Measurements from ENCODE around the gene MRPL40. TPM values are rescaled to one million over a fixed set of nuclear protein-coding genes. Genes with fewer than 3 reads are reported as not detected.

Gene MRPL40
- total and polyA plus RNA-seq, 2 experiments from 2014 or later = 15.5 to 53.5 TPM

DNA sequence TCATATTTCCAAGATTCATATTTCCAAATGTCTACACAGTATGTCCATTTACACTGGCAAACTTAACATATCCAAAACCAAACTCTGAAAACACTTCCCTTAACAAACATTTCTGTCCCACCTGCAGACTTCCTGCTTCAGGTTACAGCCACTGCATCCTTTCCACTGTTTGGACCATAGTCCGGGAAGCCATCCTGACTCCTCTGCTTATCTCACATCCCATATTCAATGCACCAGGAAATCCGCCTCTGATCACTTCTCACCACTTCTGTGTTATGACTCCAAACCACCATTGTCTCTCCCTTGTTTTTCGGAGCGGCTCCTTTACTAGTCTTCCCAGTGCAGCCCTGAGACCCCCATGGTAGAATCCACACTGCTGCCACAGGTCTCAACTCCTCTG lies 30.9 kb upstream of the MRPL40 start:
- Histone ChIP-seq H3K4me3 (no peak overlapping the region), H2AFZ (no peak overlapping the region), H3K4me2 (no peak overlapping the region), H3K36me3 (ENCODE audit: insufficient read depth) (peaks cover 18% of the 10 kb centered on the region), H3K4me1 (ENCODE audit: insufficient read depth) (no peaks in the 10 kb centered on the region), H3K27ac (ENCODE audit: low read depth) (no peak overlapping the region), H3K27me3 (ENCODE audit: insufficient read depth) (no peaks in the 10 kb centered on the region), H4K20me1 (replicated peaks; ENCODE audit: insufficient read depth) (peaks cover 13% of the 10 kb centered on the region), H3K79me2 (replicated peaks; ENCODE audit: insufficient read depth) (peaks cover 3% of the 10 kb centered on the region; the same call in 1 of the 2 replicates), H3F3A (replicated peaks; ENCODE audit: low read depth) (no peaks in the 10 kb centered on the region), H3K9me2 (ENCODE audit: insufficient read depth) (no peaks in the 10 kb centered on the region)
- Mint-ChIP-seq H3K36me3 (ENCODE audit: low read depth) (peaks cover 59% of the 10 kb centered on the region), H3K9me3 (no peaks in the 10 kb centered on the region), H3K4me1 (no peaks in the 10 kb centered on the region), H3K27me3 (ENCODE audit: insufficient read depth, low read depth, poor library complexity) (peaks cover 12% of the 10 kb centered on the region), H3K4me3 (no peak overlapping the region), H3K27ac (no peak overlapping the region)
- DNase-seq (ENCODE audit: low spot score) (no peak), ATAC-seq (no peak)
- TF ChIP-seq EZH2 (IDR thresholded peaks at IDR 0.05; ENCODE audit: low read depth, unreplicated experiment) (no peak), ZNF331 (CRISPR knock-in tag; IDR thresholded peaks at IDR 0.05; ENCODE audit: low read depth) (no peak), ZNF114 (CRISPR knock-in tag; IDR thresholded peaks at IDR 0.05) (no peak)
- TF ChIP-seq, protein P1, sequence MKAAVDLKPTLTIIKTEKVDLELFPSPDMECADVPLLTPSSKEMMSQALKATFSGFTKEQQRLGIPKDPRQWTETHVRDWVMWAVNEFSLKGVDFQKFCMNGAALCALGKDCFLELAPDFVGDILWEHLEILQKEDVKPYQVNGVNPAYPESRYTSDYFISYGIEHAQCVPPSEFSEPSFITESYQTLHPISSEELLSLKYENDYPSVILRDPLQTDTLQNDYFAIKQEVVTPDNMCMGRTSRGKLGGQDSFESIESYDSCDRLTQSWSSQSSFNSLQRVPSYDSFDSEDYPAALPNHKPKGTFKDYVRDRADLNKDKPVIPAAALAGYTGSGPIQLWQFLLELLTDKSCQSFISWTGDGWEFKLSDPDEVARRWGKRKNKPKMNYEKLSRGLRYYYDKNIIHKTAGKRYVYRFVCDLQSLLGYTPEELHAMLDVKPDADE (IDR thresholded peaks at IDR 0.05) = no peak
- TF ChIP-seq, protein P2, sequence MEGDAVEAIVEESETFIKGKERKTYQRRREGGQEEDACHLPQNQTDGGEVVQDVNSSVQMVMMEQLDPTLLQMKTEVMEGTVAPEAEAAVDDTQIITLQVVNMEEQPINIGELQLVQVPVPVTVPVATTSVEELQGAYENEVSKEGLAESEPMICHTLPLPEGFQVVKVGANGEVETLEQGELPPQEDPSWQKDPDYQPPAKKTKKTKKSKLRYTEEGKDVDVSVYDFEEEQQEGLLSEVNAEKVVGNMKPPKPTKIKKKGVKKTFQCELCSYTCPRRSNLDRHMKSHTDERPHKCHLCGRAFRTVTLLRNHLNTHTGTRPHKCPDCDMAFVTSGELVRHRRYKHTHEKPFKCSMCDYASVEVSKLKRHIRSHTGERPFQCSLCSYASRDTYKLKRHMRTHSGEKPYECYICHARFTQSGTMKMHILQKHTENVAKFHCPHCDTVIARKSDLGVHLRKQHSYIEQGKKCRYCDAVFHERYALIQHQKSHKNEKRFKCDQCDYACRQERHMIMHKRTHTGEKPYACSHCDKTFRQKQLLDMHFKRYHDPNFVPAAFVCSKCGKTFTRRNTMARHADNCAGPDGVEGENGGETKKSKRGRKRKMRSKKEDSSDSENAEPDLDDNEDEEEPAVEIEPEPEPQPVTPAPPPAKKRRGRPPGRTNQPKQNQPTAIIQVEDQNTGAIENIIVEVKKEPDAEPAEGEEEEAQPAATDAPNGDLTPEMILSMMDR (conservative IDR thresholded peaks at IDR 0.05; ENCODE audit: low read depth in 2 of 2) = no peak

DNA sequence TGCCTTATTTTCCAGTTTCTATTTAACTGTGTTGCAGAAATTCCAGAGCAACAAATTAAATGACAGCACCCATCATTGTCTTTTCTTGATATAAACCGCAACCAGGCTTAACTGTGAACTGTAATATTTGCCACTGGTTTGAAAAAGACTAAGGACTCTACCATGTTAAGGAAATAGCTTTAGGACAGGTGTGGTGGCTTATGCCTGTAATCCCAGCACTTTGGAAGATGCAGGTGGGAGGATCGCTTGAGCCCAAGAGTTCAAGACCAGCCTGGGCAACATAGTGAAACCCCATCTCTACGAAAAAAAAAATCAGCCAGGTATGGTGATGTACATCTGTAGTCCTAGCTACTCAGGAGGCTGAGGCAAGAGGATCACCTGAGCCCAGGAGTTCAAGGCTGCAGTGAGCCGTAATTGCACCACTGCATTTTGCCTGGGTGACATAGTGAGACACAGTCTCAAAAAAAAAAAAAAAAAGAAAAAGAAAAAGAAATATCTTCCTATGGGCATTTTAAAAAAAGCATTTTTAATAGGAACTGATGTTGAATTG lies 29.6 kb upstream of the MRPL40 start:
- no peak for DNase-seq (ENCODE audit: low spot score)
- H3K4me2 ChIP-seq = no peak overlapping the region
- Mint-ChIP-seq H3K27ac (no peak overlapping the region), H3K4me1 (no peaks in the 10 kb centered on the region), H3K27me3 (ENCODE audit: insufficient read depth, low read depth, poor library complexity) (peaks cover 13% of the 10 kb centered on the region), H3K36me3 (ENCODE audit: low read depth) (peaks cover 60% of the 10 kb centered on the region), H3K9me3 (no peaks in the 10 kb centered on the region), H3K4me3 (no peak overlapping the region)
- TF ChIP-seq NANOG (IDR thresholded peaks at IDR 0.05; ENCODE audit: borderline replicate concordance) (no peak), ZNF114 (CRISPR knock-in tag; IDR thresholded peaks at IDR 0.05) (no peak)
- no peaks in the 10 kb centered on the region for H3K4me1 ChIP-seq (ENCODE audit: insufficient read depth)
- H3K36me3 ChIP-seq (ENCODE audit: insufficient read depth) = peaks cover 25% of the 10 kb centered on the region
- no peaks in the 10 kb centered on the region for H3F3A ChIP-seq (replicated peaks; ENCODE audit: low read depth)
- H3K79me2 ChIP-seq (replicated peaks; ENCODE audit: insufficient read depth) = peaks cover 3% of the 10 kb centered on the region; the same call in 1 of the 2 replicates
- no peak overlapping the region for H2AFZ ChIP-seq
- H3K9me2 ChIP-seq (ENCODE audit: insufficient read depth) = no peaks in the 10 kb centered on the region
- H4K20me1 ChIP-seq (replicated peaks; ENCODE audit: insufficient read depth) = peaks cover 14% of the 10 kb centered on the region
- H3K27ac ChIP-seq (ENCODE audit: low read depth) = no peak overlapping the region
- no peak for ATAC-seq
- no peaks in the 10 kb centered on the region for H3K27me3 ChIP-seq (ENCODE audit: insufficient read depth)
- H3K4me3 ChIP-seq = no peak overlapping the region

DNA sequence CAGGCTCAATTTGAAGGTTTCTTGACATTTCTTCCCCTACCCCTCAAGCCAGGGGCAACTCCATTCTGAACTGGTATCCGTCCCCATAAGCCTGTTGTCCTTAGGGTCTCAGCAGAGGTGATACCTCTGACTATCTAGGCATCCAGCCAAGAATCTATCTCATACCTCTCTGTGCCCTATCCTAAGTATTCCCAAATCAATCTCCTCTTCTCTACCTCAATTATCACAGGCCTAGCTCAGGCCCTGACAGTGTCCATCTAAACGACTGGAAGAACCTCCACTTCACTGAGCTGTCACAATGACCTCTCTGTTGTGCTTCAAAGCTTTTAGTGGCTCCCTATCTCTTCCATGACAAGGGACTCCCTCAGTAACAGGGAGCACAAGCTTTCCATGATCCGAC lies 27.7 kb upstream of the MRPL40 start:
- Histone ChIP-seq H3K4me2 (no peak overlapping the region), H2AFZ (no peak overlapping the region), H3K9me2 (ENCODE audit: insufficient read depth) (no peaks in the 10 kb centered on the region), H3K4me3 (no peak overlapping the region), H3F3A (replicated peaks; ENCODE audit: low read depth) (no peaks in the 10 kb centered on the region), H3K4me1 (ENCODE audit: insufficient read depth) (no peaks in the 10 kb centered on the region), H3K79me2 (replicated peaks; ENCODE audit: insufficient read depth) (no peaks in the 10 kb centered on the region; the same call in 1 of the 2 replicates), H3K27ac (ENCODE audit: low read depth) (no peak overlapping the region), H4K20me1 (replicated peaks; ENCODE audit: insufficient read depth) (peaks cover 22% of the 10 kb centered on the region), H3K27me3 (ENCODE audit: insufficient read depth) (no peaks in the 10 kb centered on the region), H3K36me3 (ENCODE audit: insufficient read depth) (peaks cover 27% of the 10 kb centered on the region)
- no peak for DNase-seq (ENCODE audit: low spot score)
- Mint-ChIP-seq H3K36me3 (ENCODE audit: low read depth) (peaks cover 63% of the 10 kb centered on the region), H3K9me3 (no peaks in the 10 kb centered on the region), H3K27me3 (ENCODE audit: insufficient read depth, low read depth, poor library complexity) (peaks cover 13% of the 10 kb centered on the region), H3K27ac (no peak overlapping the region), H3K4me1 (no peaks in the 10 kb centered on the region), H3K4me3 (no peak overlapping the region)
- ATAC-seq = no peak
- TF ChIP-seq EZH2 (IDR thresholded peaks at IDR 0.05; ENCODE audit: low read depth, unreplicated experiment) (no peak), POLR2AphosphoS5 (IDR thresholded peaks at IDR 0.05; ENCODE audit: low read depth) (no peak), ZNF331 (CRISPR knock-in tag; IDR thresholded peaks at IDR 0.05; ENCODE audit: low read depth) (no peak), NANOG (IDR thresholded peaks at IDR 0.05; ENCODE audit: borderline replicate concordance) (no peak), JUNB (IDR thresholded peaks at IDR 0.05; ENCODE audit: unreplicated experiment) (no peak)
- TF ChIP-seq, protein P3, sequence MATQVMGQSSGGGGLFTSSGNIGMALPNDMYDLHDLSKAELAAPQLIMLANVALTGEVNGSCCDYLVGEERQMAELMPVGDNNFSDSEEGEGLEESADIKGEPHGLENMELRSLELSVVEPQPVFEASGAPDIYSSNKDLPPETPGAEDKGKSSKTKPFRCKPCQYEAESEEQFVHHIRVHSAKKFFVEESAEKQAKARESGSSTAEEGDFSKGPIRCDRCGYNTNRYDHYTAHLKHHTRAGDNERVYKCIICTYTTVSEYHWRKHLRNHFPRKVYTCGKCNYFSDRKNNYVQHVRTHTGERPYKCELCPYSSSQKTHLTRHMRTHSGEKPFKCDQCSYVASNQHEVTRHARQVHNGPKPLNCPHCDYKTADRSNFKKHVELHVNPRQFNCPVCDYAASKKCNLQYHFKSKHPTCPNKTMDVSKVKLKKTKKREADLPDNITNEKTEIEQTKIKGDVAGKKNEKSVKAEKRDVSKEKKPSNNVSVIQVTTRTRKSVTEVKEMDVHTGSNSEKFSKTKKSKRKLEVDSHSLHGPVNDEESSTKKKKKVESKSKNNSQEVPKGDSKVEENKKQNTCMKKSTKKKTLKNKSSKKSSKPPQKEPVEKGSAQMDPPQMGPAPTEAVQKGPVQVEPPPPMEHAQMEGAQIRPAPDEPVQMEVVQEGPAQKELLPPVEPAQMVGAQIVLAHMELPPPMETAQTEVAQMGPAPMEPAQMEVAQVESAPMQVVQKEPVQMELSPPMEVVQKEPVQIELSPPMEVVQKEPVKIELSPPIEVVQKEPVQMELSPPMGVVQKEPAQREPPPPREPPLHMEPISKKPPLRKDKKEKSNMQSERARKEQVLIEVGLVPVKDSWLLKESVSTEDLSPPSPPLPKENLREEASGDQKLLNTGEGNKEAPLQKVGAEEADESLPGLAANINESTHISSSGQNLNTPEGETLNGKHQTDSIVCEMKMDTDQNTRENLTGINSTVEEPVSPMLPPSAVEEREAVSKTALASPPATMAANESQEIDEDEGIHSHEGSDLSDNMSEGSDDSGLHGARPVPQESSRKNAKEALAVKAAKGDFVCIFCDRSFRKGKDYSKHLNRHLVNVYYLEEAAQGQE (IDR thresholded peaks at IDR 0.05; ENCODE audit: unreplicated experiment) = no peak

Data from GM23338 (cell line).